Skeletal muscle tissue (tissue), 4 donors: ENCODE measurements around the gene LTK. TPM values are rescaled to one million over a fixed set of nuclear protein-coding genes. Genes with fewer than 3 reads are reported as not detected.

Source experiments
- H3K27ac ChIP-seq: one replicate; pipeline ENCODE4 v1.7.0; 2013; ENCODE audit warnings: mild to moderate bottlenecking, low read depth, low read length, inconsistent platforms
- H3K27me3 ChIP-seq, 3 donors: one replicate each; pipeline ENCODE4 v1.7.0; 2013; ENCODE audit warnings: low read length in 3 of 3; ENCODE audit not compliant: control insufficient read depth in 3 of 3, insufficient read depth in 3 of 3
- H3K36me3 ChIP-seq, 3 donors: one replicate each; pipeline ENCODE4 v1.7.0; 2013; ENCODE audit warnings: low read length in 3 of 3; ENCODE audit not compliant: control insufficient read depth in 3 of 3, insufficient read depth in 3 of 3
- H3K4me1 ChIP-seq, 3 donors: one replicate each; pipeline ENCODE4 v1.7.0; 2013; ENCODE audit warnings: low read length in 3 of 3, mild to moderate bottlenecking in 3 of 3; ENCODE audit not compliant: control insufficient read depth in 3 of 3, insufficient read depth in 3 of 3
- H3K4me3 ChIP-seq, 3 donors: one replicate each; pipeline ENCODE4 v1.7.0; 2013; ENCODE audit warnings: low read length in 3 of 3
- H3K9ac ChIP-seq, 3 donors: one replicate each; pipeline ENCODE4 v1.7.0; 2013; ENCODE audit warnings: low read length in 3 of 3, mild to moderate bottlenecking in 3 of 3, moderate library complexity in 2 of 3, low read depth in 1 of 3
- H3K9me3 ChIP-seq, 3 donors: one replicate each; pipeline ENCODE4 v1.7.0; 2013; ENCODE audit warnings: low read length in 3 of 3; ENCODE audit not compliant: control insufficient read depth in 3 of 3
- total RNA-seq: library from RNA; depleted of rRNA; stranded (reverse); fragments of >200 nt; gene quantifications from one replicate; pipeline ENCODE4 v1.2.3, GENCODE V29; 2014
- donor health status: Osteomylitis.

LTK gene
- total RNA-seq, 1 donor from 2014 or later: 4.2 TPM

DNA sequence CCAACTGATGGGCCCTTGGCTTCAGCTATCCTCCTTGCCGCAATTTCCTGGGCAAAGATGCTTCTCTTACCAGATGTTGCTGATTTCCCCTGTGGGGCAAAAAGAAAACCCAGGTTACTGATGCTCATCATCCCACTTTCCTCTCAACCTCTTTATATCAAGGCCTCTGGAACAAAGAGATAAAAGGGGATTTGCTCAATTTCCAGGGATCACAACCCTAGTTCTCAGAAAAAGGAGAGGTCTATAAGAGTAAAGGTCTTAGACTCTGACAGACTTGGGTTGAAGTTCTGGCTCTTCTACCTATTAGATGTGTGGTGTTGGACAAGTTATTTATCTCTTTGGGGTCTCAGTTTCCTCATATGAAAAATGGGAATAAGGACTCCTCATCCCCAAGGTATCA lies 21.9 kb upstream of the LTK start:
- H3K27ac ChIP-seq: no peak overlapping the region
- H3K27me3 ChIP-seq: no peaks in the 10 kb centered on the region
- peaks cover 37 to 42% (median 38%) of the 10 kb centered on the region in 3 donors for H3K36me3 ChIP-seq
- H3K9ac ChIP-seq: no peak overlapping the region
- H3K9me3 ChIP-seq: no peaks in the 10 kb centered on the region
- H3K4me3 ChIP-seq: no peak overlapping the region
- no peaks in the 10 kb centered on the region for H3K4me1 ChIP-seq

GRCh38 chr15:41530363-41530956 lies 16.8 kb upstream of the LTK start:
- Histone ChIP-seq H3K9ac (no peak overlapping the region), H3K4me1 (no peaks in the 10 kb centered on the region), H3K36me3 (peaks cover 67 to 76% (median 70%) of the 10 kb centered on the region in 3 donors), H3K4me3 (no peak overlapping the region), H3K9me3 (no peaks in the 10 kb centered on the region), H3K27me3 (no peaks in the 10 kb centered on the region), H3K27ac (no peak overlapping the region)

- Histone ChIP-seq H3K4me1 (no peaks in the 10 kb centered on the region), H3K27me3 (no peaks in the 10 kb centered on the region), H3K27ac (no peak overlapping the region), H3K36me3 (peaks cover 33 to 48% (median 46%) of the 10 kb centered on the region in 3 donors), H3K9ac (no peak overlapping the region), H3K9me3 (no peaks in the 10 kb centered on the region), H3K4me3 (no peak overlapping the region)
These were observed 9.5 kb upstream of the LTK start for GRCh38 chr15:41523097-41523496.

GRCh38 chr15:41521614-41522013 lies 8.0 kb upstream of the LTK start:
- H3K4me3 ChIP-seq: no peak overlapping the region
- no peak overlapping the region for H3K9ac ChIP-seq
- peaks cover 31 to 44% (median 39%) of the 10 kb centered on the region in 3 donors for H3K36me3 ChIP-seq
- no peak overlapping the region for H3K27ac ChIP-seq
- no peaks in the 10 kb centered on the region for H3K9me3 ChIP-seq
- no peaks in the 10 kb centered on the region for H3K27me3 ChIP-seq
- no peaks in the 10 kb centered on the region for H3K4me1 ChIP-seq

DNA sequence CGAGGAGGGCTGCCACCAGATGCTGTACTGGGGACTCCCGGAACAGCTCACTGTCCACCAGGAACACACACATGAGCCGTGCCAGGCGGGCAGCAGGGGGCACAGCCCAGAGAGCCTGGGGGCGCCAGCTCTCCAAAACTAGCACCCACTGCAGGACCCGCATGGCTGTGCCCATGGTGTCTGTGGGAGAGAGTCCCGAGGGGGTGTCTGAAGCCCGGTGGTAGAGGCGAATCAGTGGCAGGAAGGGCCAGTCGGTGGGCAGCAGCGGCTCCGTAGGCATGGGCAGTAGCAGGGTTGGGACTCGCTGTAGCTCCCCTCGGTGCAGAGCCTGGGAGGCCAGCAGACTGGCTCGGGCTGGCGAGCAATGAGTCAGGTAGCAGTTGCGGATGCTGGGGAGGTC lies 7.0 kb upstream of the LTK start:
- Histone ChIP-seq H3K27me3 (no peaks in the 10 kb centered on the region), H3K36me3 (peaks cover 25 to 37% (median 31%) of the 10 kb centered on the region in 3 donors), H3K9me3 (no peaks in the 10 kb centered on the region), H3K4me3 (no peak overlapping the region), H3K27ac (no peak overlapping the region), H3K4me1 (no peaks in the 10 kb centered on the region), H3K9ac (no peak overlapping the region)

DNA sequence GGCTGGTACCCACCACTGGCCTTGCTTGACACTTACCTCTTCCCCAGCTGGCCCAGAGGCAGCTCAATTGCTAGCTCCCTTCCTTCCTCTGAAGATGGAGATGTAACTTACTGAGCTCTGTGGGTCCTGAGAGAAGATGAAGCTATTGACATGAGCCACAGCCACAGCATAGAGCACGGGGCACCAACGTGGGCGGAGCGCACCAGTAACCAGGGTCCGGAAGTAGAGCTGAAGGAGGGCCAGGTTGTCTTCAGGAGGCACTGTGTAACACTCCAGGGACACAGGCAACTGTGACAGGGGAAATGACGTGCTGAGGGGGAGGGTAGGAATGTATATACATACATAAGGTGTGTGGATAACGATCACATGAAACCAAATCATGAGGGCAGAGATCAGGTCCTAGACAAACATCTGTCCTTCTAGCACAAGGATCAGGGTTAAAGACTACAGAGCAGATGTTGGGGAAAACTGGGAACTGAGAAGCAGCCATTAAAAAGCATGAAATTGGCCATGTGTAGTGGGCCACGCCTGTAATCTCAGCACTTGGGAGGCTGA lies 4.3 kb upstream of the LTK start:
- Histone ChIP-seq H3K9me3 (no peaks in the 10 kb centered on the region), H3K4me1 (peaks cover 9 to 10% (median 10%) of the 10 kb centered on the region in 3 donors), H3K36me3 (peaks cover 21 to 27% (median 24%) of the 10 kb centered on the region in 3 donors), H3K4me3 (no peak overlapping the region), H3K9ac (no peak overlapping the region), H3K27me3 (peaks cover 15 to 16% (median 15%) of the 10 kb centered on the region in 3 donors), H3K27ac (no peak overlapping the region)

DNA sequence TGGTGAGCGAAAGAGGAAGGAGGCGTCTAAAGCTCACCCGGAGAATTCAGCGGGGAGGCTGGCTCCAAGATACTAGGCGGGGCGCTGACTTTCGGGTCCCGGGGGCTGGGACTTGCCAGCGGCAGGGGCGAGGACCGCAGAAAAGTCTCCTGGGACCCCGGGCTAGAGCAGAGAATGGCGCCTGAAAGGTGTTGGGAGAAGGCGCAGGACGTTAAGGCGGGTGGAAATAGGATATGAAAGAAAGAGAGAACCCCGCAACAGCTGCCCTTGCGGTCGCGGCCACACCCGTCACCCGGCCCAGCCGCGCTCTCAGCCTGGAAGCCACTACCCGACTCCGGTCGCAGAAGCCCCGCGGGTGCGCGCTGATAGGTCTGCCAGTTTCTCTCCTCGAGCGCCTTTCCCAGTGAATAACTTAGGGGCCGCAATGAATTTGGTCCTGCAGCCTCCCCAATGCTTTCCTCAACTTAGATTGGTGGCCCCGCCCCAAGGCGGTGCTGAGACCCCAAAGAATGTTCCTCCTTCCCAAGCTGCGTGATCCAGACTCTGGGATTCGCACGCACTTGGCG lies 604 bp downstream of the LTK start:
- peaks cover 15 to 21% (median 20%) of the 10 kb centered on the region in 3 donors for H3K4me1 ChIP-seq
- peak overlapping the region; percentile 43 to 66 (median 51) for H3K4me3 ChIP-seq
- H3K9me3 ChIP-seq: no peaks in the 10 kb centered on the region
- H3K36me3 ChIP-seq: peaks cover 7 to 12% (median 10%) of the 10 kb centered on the region in 3 donors
- no peak overlapping the region for H3K27ac ChIP-seq
- peaks cover 29 to 33% (median 30%) of the 10 kb centered on the region in 3 donors for H3K27me3 ChIP-seq
- peak overlapping the region in 2 of 3 donors; percentile 12 to 45 for H3K9ac ChIP-seq

- no peak overlapping the region for H3K27ac ChIP-seq
- H3K9ac ChIP-seq: no peak overlapping the region
- H3K4me3 ChIP-seq: peak overlapping the region; percentile 43 to 66 (median 51)
- peaks cover 15 to 21% (median 20%) of the 10 kb centered on the region in 3 donors for H3K4me1 ChIP-seq
- H3K9me3 ChIP-seq: no peaks in the 10 kb centered on the region
- peaks cover 2 to 7% (median 5%) of the 10 kb centered on the region in 3 donors for H3K36me3 ChIP-seq
- peaks cover 29 to 33% (median 30%) of the 10 kb centered on the region in 3 donors for H3K27me3 ChIP-seq
These were observed 1.1 kb downstream of the LTK start for GRCh38 chr15:41512512-41512939.

- Histone ChIP-seq H3K36me3 (peaks cover 0 to 2% (median 0%) of the 10 kb centered on the region in 3 donors), H3K27ac (no peak overlapping the region), H3K4me1 (peaks cover 15 to 21% (median 20%) of the 10 kb centered on the region in 3 donors), H3K4me3 (peak overlapping the region in 2 of 3 donors; percentile 14 to 66), H3K9me3 (no peaks in the 10 kb centered on the region), H3K9ac (no peak overlapping the region), H3K27me3 (peaks cover 29 to 33% (median 30%) of the 10 kb centered on the region in 3 donors)
These were observed 1.7 kb downstream of the LTK start for GRCh38 chr15:41511899-41512369.

GRCh38 chr15:41511331-41511898 lies 2.2 kb downstream of the LTK start:
- H3K4me3 ChIP-seq: no peak overlapping the region
- no peak overlapping the region for H3K9ac ChIP-seq
- peaks cover 29 to 33% (median 30%) of the 10 kb centered on the region in 3 donors for H3K27me3 ChIP-seq
- H3K36me3 ChIP-seq: no peaks in the 10 kb centered on the region
- peaks cover 15 to 21% (median 20%) of the 10 kb centered on the region in 3 donors for H3K4me1 ChIP-seq
- no peak overlapping the region for H3K27ac ChIP-seq
- H3K9me3 ChIP-seq: no peaks in the 10 kb centered on the region
